GM19035 (cell line): ENCODE data around the gene TNFAIP8.
A peak's percentile ranks its signal among the peaks of the same experiment; 100 is the strongest.

ENCODE experiments used
- ATAC-seq: cut with Tn5 transposase; IDR thresholded peaks from one replicate; pipeline ENCODE4 v1.9.1; 2021; ENCODE audit not compliant: unreplicated experiment

The TNFAIP8 gene

DNA sequence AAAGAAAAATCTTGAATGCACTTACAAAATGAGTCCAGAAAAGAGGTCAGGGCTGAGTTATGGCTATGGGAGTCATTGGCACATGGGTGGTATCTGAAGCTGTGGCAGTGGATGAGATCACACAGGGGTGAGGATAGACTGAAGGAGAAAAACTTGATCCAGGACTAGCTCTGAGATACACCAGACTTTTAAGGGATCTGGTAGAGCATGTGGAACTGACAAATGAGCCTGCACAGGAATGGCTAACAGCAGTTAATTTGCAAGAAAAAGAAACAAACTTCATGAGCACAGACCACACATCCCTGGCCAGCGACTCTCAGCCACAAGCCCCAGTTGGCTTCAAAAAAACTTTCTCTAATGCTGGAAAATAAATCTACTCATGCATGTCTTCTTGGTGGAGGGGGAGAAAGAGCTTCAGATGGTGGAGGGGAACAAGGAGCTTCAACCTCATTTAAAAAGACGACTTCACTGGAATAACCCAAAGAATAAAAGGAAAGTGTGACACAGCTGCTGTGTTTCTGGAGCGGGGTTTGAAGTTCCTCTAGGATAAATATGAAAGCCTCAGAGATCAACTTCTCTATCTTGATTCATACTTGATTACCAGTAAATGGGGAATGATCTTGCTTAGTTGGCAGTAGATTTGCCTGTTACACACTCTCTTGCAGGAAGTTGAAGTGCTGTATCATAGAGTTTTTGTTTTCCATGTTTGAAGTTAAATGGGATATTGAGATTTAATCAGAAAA lies 33.6 kb downstream of the TNFAIP8 start:
- ATAC-seq = no peak

DNA sequence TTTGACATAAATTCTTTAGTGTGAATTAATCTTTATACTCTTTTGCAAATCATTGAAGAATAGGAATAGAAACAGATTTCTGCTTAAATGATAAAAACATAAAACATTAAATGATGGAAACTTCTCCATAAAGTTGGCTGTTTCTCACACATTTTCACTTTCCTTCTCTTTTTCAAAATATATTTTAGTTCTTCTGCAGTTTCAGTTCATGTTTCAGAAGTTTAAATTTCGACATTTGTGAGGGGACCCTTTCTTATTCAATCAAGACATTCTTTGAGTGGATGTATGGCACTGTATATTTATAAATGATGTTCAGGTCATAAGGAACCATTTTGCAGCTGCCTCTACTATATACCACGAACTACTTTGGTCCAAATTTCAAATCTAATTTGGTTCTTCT lies 34.6 kb downstream of the TNFAIP8 start:
- no peak for ATAC-seq

DNA sequence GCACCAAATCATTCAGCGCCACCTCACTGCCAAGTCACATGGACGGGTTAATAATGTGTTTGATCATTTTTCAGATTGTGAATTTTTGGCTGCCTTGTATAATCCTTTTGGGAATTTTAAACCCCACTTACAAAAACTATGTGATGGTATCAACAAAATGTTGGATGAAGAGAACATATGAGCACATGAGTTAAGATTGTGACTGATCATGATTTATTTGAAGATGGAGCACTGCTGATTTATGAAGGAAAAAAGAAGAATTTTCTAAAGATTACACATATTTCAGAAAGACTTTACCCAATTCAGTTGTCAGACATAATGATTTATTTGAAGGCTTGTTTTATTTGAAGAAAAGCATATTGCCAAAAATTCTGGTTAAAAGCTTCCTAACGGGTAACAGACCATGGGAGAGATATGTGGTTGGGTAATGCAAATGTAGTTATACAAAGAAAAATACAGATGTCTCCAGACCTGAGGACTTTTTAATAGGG lies 37.4 kb downstream of the TNFAIP8 start:
- ATAC-seq = no peak

DNA sequence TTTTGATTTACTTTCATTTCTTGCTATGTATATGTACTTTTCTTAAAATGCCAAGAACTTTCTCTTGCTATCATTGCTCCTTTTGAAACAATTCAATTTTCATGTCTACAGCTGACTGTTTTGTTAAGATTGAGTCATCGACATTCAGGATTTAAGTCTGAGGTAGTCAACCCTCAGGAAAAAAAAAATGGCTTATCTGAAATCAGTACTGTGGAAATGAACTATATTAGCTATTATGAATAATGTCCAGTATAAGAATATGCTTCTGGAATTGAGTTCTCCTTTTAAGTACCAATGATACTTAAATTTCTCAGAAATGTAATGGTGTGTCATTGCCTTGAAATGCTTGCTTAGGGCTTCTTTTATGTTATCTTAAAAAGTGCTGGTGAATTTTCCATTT lies 37.9 kb downstream of the TNFAIP8 start:
- ATAC-seq = no peak

DNA sequence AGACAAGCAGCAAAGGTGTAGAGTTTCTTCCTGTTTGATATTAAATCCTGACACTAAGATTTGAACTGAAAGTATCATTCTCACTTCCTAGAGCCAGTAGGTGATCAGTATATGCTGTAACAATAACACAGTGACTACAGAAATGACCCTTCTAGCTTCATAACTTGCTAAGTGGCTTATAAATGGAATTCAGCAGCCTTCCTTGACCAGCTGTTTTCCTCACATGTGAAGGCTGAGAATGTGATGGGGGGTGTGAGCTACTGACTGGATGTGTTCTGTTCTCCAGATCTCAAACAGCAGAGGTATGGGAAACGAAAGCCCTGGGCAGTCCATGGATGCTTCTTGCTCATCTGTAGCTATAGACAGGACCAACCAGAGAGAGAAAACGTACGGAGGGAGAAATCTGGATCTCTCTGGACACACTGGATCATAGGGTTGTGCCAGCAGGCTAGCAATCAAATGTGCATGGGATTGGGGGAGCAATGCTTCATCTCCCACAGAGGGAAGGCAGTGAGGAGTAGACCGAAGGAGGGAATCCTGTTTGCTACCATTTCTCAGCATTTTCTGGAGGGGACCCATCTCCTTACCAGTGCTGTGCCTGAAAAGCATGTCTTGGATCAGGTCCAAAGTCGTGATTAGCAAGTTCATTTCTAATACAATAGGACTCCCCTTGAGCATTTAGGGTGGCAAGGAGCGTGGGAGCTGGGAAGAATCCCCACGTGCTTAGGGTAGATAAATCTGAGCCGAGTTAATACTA lies 39.4 kb downstream of the TNFAIP8 start:
- ATAC-seq = peak; percentile 45

DNA sequence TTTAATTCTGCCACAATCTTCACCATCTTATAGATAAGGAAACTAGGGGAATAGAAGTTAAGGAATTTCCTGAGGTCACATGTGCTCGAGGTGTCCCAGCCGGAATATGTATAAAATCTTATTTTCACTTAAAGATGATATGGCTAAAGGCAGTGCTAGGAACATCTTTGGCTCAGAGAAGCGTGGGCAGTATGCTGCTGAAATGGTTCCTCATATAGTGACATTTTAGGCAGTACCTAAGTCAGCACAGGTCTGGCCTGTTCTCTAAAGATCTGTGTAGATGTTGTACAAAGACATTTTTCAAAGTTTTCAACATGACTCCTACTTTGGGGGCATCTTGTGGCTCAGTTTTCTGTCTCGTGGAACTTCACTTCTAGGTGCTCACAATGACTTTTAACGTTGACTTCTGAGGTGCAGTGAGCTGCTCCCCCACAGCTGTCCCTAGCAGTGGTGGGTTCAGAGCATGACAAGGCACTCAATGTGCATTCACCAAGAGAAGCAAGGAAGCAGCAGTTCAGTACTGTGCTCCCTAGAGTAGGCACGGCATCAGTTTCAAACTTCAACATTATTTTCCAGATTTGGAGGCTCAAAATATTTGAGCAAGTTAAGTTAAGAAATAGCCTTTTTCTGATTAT lies 40.3 kb downstream of the TNFAIP8 start:
- ATAC-seq = no peak

DNA sequence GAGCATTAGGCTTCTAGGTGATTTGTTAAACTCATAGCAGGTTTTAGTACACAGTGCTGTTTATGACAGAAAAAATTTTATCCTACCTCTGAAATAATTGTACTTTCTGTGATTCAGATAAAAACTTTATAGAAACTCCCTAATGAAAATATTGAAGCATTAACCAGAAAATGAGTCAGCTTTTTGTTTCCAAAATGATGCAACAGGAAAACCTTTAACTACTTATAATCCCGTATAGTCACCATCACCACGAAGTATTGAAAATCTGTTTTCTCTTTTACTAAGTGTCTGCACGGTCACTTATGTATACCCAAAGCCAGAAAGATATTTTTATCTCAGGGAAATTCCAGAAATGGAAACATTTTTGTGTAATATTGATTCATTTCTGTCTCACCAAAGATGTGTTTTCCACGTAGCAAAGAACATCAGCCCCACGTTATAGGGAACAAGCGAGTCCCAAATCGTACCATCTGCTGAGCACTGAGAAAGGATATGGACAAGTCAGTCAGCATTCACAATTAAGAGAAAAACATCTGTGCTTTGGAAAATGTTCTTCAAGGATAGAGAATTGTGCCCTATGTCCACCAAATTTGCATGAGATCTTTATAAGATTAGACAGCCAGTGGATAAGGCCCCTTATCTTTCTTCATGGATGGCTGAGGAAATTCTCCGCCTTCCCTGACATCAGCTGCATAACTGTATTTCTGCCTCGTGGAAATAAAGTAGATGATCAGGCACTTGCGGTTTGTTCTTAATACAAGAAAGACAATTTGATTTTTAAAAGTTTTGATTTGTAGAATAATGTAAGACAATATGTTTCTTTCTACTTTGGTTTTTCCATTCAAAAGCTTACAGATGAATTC lies 41.9 kb downstream of the TNFAIP8 start:
- peak; percentile 52 for ATAC-seq

DNA sequence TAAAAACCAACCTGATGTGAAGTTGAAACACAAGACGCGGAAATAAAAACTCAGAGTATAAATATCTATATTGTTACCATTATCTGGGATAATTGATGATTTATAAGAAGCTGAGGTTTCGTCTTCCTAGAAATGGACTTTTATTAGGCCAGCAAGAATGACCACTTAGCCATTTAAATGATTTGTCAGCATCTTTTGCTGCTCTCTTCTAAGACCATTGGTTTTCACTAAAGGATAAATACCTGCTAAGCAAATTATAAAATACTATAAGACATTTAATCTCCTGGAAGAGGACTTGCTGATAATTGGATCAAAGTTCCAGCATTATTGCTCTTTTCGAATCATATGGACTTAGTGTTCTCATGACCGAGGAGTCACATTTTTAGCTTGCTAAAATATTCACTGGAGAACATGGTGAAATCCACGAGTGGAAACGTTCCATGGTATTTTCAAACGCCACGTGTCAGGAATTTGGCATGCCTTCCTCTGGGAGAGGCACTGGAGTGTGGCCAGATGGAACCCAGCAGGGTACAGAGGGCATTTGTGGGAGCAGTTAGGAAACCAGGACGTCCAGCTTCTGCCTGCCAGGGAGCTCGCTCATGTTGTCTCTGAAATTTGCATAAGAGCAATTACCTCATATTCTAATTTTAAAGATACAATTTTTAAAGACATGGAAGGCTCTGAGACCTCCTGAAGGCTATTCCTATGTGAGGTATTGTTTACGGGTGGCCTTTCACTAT lies 43.1 kb downstream of the TNFAIP8 start:
- ATAC-seq = no peak

DNA sequence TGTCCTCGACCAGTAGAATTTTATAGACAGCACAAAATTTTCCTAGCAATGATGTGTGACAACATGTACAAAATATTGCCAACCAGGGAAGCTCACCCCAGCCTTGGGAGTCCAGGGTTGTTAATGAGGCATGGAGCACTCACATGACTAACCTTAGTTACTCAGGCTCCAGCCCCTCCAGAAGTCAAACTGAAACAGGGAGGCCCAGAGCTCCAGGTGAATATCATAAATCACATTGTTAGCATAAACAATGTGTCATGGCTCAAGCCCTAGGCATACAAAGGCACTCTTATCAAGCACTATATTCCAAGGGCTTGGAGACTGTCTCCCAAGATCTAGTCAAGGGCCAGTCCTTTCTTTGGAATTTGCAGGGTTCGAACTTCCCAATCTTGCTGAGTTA lies 44.4 kb downstream of the TNFAIP8 start:
- ATAC-seq = no peak

DNA sequence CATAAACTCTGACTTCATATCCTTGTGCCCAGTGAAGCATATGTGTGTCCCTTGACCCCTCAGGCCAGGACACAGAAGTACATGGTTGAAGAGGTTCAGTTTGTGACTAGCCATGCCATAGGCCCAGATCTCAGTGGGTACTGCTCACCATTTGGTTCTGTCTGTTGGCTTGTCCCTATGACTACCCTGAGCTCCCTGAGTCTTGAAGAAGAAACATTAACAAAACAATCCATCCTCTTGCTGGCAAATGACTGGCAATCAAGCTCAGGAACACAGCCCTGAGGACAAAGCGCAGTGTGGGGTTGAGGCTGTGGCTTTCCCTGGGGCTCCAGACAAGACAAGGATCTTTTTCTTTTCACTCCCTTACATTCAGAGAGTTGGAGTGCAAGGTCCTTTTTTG lies 46.3 kb downstream of the TNFAIP8 start:
- no peak for ATAC-seq

DNA sequence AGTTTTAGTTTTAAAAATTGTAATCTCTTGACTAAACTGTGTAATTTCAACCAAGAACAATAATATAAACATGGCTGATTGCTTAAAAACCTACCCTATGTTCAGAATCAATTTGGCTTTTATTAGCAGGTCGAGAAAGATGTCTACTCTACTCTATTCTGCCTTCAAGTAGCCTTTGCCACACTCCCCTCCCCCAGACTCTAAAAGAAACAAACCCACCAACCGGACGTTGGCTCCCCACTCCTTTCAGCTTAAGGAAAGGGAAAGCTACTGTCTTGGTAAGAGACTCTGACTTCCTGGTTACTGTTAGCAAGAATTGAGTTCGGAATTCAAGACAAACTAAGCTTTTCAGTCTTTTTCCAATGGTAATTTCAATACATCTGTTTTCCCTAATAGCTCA lies 46.7 kb downstream of the TNFAIP8 start:
- ATAC-seq = no peak

DNA sequence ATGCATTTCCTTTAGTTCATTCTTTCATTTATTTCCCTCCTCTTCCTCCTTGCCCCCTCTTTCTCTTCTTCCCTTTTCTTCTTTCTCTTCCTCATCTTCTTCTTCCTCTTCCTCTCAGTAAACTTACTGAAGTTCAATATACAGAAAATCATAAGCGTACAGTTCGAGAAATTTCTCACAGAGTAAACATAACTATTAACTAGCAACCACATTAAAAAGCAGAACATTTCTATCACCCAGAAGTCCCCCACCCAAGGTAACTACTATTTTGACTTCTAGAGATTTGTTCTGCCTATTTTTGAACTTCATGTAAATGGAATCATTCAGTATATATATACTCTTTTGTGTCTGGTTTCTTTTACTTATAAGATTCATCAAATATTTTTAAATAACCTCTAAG lies 48.2 kb downstream of the TNFAIP8 start:
- no peak for ATAC-seq

DNA sequence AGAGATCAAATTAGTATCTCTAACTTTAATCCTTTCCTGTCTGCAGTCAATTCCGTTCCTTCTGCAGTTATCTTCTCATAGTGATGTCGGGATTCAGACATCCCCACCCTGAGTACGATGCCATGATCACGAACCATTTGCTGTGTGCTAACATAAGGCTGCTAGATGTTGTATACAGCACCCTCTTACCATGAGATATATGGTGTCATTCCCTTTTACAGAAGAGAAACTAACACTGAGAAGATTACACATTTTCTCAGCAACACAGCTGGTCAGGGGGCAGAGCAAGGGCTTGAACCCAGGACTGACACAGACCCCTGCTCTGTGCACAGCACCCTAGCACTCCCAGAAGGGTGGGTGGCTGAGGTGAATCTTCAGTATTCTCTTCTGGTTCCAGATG lies 49.6 kb downstream of the TNFAIP8 start:
- ATAC-seq = no peak

DNA sequence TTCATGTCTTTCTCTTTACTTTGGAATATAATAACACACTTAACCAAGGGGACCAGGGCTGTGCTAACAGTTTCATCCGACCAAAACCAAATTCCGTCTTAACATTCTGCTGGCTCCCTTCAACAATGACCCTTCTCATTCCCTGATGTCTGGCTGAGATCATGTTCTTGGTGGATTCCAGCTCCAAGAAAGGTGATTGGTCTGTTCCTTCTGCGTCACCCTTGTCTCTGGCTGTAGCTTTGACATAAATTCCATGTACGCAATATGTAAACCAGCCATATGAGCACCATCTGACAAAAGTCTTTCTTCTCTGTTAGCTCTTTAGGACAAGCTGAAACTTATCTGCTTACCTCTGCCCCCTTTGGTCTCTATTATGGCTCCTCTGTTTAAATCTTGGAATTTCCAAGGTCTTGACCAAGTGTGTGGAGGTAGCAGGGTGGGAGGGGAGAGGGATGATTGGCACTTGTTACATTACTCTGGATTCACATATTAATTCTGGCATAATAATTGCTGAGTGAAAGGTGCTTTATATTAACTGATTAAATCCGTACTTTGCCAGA lies 50.8 kb downstream of the TNFAIP8 start:
- ATAC-seq = no peak

DNA sequence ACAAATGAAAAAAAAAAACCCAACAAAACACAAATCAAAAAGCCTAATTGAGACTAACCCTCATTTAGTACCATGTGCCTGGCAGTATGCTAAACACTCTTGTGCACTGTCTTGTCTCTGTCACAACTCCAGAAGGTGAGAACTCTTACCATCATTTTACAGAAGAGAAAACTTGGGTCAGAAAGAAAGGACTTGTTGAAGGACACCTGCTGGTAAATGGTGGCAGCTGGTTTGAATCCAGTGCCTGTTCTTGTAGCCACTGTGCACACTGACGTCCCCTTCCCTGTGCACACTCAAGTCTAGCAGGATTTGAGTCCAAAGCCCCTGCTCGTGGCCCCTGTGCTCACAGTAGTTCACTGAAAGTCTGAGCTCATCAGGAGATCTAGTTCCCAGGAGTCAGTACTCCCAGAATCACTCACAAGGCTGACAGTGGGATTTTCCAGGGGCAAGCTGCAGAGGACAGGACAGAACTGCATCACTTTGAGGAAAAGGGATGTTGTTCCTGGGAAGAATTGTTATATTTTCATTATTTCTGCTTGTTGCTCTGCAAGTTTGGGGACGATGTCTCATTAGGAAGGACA lies 53.5 kb downstream of the TNFAIP8 start:
- ATAC-seq = no peak

DNA sequence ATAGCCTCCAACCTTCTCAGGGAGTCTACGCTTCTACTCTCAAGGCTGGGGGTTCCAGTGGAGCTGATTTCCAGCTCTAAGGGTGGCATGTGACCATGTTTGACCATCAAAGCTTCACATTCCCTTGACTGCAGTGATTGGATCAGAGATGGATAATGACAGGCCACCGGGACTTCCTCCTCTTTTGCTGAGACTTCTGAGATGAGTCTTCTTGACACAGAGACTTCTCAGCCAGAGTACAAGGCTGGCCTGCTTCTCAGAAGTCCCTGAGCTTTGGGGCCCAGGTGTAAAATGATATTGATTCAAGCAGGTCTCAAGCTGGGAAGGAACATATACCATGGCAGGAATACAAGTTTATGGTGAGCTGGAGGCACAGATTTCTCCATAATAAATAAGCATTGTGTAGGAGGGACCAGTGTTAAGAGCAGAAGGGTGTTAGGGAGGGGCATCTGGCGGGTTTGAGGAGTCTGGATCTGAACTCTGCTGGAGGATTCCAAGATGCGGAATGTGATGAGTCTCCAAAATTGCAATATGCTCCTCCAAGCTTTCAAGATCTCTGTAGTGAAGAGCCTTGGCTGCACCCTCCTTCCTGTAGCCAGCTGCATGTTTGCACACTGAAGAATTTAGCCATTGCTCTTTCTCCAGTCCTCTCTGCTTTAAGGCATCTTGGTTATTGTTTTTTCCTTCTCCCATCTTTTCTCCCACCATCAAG lies 54.8 kb downstream of the TNFAIP8 start:
- no peak for ATAC-seq

DNA sequence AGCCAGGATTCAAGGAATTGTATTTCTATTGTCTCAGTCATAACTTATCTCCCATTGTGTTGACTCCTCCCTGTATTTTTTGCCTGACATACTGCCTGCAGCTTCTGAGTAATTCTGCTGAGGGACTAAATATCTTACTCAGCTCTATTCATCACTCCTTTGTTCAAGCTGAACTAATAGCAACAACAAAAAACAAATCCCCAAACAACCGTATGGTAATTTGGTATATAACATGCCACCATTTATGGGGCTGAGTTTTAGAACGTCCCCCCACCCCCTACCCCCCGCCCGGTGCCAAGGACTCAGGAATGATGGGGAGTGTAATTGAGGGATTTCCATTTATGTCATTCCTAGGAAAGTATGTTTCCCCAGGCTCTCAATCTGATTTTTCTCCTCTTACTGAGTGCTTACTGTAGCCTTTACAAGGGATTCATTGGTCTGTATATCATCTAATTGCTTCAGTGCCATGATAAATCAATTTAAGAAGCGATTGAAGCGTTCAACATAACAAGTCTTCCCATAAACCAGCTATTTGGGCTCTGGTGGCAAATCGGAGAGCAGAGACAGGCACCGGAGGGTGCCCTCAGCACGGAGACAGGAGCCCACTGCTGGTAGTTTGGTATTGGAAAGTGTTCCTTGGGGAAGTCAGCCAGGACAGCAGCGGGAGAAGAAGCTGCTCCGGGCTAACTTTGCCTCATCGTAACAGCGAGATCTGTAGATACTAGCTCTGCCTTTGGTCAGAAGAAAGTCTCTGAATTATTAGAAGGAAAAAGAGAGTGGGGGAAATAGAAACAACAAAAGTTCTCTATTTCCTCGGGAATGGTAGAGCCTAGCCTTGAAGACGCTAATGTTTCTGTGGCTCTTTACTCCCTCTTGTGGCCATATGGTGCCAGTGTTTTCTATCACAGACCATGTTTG lies 55.8 kb downstream of the TNFAIP8 start:
- peak; percentile 75 for ATAC-seq
